Renal pelvis (tissue), 4 donors: ENCODE results near the gene COG7. TPM values are rescaled to one million over a fixed set of nuclear protein-coding genes. Genes with fewer than 3 reads are reported as not detected.

Experiments used
- DNase-seq: peaks from one replicate; pipeline ENCODE4 v3.0.0-alpha.2; 2013
- polyA plus RNA-seq, 3 donors: library from polyadenylated mRNA; unstranded; fragments of 120-200 nt; gene quantifications; one replicate each; pipeline ENCODE4 v1.2.1, GENCODE V29; 2013; ENCODE audit not compliant: insufficient read length in 3 of 3

Gene COG7
- polyA plus RNA-seq, 3 donors: 21.8 to 40.0 (median 35.0) TPM

DNA sequence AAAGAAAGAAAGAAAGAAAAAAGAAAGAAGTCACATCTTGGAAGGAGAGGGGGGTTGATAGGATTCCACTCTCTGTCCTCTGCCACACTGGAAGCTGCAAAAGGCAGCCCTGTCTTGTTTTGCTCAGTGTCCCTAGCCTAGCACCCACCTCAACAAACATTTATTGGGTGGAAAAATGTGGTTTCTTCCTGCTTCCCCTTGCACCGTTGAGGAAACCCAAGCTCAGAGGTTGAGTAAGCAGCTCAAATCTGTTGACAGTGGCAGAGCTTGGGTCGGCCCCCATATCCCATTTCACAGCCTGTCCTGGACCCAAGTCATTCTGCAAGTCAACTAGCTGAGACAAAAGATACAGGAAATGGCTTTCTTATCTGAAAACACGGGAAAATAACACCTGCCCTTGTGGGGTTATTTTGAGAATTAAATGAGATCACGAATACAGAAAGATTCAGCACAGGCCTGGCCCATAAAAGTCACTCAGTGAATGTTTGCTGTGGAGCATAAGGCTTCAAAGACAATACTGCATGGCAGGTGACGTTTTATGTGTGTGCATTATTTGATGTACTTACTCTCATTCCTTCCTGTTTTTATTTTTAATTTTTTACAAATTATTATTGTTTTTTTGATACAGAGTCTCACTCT lies 87.3 kb downstream of the COG7 start:
- DNase-seq: no peak

DNA sequence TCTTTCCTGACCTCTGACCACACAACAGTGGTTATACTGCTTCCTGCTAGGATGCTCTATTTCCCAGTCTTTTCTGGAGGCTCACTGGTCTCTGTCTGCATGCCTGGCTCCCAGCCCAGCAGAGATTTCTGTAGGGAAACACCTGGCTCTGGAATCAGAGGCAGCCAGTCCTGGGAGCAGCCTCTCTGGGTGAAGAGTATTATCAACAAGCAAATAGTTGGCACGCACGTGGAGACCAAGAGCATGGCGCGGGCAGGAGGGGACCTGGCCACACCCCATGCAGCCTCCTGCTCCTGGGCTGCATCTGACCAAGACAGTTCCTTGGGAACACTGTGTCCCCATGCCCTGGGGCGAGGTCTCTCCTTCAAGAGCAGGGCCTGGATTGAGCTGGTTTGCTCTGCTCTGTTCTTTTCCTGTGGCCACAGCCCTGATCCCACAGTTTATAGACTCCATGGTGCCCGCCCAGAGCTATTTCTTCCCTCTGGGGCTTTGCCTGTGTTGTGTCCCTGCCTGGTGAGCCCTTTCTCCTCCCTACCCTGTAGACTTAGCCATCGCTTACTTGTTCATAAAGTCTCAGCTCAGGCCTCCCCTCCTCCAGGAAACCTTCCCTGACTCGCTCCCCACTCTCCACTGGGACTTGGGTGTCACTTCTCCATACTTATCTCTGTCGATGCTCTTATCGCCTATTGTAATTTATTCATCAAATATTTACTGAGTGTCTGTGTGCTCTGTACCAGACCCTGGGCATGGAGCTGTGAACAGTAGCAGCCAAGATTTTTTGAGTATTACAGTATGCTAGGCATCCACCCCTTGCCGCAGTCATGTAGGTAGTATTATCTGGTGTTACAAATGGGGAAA lies 90.3 kb downstream of the COG7 start:
- DNase-seq: no peak

DNA sequence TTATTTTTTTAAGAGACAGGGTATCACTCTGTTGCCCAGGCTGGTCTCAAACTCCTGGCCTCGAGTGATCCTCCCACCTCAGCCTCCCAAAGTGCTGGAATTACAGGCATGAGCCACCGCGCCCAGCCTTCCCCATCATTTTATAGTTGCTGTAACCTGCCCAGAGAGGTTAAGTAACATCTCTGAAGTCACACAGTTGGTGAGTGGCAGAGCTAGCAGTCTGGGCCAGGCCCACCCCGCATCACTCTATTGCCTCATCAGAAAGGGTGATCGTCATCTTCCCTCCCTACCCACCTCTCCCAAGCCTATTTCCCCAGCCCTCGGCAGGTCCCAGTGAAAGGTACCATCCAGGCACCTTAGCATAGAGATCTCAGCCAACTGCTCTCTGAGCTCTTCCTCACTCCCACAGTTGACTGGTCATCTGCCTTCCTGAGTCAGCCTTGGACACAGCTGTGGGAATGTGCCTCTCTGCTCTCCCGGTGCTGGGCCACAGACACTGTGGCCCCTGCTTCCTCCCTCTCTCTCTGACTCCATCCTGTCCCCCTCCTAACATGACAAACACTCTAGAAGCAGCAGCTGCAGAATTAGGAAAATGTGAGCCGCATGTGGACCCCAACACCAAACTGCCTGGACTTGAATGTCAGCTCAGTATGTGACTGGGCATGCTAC lies 93.8 kb downstream of the COG7 start:
- DNase-seq: no peak

DNA sequence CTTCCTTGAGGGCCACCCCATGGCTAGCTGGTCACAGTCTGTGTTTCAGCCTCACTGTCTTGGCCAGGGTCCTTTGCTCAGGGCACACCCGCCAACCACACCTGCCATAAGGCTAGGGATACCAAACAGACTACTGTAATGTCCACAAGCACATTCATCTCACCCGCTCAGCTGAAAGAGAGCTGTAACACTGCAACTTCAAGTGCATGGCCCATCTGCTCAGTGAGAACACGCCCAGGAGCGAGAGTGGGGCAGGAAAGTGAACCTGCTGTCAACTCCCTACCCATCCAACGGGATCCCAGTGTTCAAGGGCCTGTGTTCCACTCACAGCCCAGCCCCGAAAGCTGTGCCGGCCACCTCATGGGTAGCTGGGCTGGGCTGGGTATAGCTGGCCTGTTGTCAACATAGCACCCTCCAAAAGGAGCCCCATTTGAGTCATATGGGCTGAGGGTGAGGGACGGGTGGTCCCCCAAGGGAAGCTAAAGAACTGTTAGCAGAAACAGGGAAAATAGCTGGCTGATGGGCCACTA lies 95.2 kb downstream of the COG7 start:
- no peak for DNase-seq

DNA sequence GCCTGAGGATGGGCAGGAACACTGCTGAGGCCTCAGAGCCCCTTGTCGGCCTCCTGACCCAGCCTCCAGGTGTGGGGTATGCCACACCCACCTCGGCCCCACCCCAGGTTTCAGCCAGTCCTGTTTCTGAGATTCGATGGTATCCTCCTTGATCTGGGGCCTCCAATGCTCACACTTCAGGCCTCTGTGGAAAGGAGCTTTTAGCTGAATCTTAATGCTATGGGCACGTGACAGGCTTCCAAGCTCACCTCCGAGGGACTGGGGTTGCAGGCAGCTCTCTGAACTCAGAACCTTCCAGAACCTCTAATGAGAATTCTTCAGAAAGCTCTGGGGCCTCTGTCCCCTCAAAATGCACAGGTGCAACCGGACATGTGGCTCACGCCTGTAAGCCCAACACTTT lies 96.0 kb downstream of the COG7 start:
- DNase-seq: no peak

DNA sequence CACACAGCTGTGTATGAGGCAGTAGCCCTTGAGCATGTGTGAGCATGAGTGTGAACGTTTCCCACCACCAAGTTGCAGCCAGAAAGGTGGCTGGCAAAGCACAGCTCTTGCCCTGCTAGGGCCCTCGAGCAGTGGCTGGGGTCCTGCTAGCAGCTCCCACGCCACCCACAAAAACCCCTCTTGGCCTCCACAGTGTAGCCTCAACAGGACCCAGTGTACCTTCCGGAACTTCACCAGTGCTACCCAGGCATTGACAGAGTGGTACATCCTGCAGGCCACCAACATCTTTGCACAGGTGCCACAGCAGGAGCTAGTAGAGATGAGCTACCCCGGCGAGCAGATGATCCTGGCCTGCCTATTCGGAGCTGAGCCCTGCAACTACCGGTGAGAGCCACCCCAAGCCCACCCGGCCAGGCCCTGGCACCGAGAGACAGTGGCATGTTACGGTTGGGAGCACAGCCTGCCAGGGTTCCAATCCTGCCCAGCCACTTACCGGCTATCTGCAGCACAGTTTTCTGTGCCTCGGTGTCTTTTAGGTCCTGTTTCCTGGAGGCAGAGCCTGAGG lies 97.8 kb downstream of the COG7 start:
- DNase-seq: no peak

DNA sequence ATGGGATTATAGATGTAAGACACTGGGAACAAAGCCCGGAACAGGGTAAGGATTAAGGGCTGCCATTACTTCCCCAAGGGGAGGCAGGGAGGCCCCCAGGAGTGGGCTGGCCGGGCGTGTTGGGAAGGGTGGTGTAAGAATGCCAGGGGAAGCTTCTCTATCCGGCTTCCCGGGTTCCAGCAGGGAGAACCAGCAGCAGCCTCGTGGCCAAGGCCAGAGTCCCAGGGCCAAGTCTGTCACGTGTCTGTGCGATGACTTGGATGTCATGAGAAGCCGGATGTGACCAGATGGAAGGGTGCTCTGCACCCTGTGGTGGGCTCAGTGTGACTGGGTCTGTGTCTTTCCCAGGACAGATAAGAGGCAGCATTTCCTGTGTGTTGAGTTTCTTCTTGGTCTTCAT lies 98.7 kb downstream of the COG7 start:
- DNase-seq: no peak

DNA sequence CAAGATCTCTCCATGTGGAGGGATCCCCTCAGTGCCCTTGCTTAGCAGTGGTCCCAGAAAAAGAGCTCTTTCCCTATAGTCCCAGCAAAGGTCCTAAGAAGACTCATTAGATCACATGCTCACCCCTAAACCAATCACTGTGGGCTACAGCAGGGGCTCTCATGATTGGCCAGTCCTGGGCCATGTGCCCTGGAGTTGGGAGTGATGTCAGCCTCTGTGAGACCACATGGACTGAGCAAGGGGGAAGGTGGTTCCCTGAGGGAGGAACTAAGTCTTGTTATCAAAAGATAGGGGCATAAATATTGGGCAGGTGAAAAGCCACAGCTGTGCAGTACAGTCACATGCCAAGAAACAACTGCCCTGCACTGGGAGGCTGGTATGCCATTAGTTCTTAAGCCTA lies 99.5 kb downstream of the COG7 start:
- no peak for DNase-seq

DNA sequence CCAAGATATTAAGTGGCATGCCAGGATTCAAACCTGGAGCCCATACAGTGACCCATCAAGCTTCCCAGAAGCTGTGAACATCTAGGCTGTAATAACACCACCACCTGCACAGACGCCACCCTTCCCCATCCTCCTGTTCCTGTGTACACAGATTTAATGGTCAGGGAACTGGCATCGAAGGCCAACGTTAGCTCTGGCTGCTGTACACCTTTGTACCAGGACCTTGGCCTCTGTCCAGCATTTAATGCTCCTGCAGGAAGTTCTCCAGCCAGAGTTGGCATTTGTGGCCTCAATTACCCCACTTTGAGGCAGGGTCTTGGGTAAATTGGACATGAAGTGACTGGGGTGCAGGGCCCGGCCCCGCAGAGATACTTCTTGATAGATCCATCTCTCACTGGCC lies 101.6 kb downstream of the COG7 start:
- DNase-seq: no peak

DNA sequence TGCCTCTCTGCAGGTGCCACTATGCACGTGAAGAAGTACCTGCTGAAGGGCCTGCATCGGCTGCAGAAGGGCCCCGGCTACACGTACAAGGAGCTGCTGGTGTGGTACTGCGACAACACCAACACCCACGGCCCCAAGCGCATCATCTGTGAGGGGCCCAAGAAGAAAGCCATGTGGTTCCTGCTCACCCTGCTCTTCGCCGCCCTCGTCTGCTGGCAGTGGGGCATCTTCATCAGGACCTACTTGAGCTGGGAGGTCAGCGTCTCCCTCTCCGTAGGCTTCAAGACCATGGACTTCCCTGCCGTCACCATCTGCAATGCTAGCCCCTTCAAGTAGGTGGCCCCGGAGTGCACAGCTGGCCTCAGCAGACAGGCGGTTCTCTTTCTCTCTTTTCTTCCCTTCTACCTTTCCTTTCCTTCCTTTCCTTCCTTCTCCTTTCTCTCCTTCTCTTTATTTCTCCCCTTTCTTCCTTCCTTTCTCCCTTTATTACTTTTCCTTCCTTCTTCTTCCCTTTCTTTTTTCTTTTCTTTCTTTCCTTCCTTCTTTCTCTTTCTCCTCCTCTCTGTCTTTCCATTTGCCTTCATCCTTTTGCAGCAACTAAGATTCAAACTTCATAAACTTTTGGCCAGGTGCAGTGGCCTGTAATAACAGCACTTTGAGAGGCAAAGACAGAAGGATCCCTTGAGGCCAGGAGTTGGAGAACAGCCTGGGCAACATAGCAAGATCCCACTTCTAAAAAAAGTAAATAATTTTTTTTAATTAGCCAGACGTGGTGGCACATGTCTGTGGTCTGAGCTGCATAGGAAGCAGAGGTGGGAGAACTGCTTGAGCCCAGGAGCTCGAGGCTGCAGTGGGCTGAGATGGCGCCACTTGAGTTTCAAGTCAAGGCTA lies 104.2 kb downstream of the COG7 start:
- no peak for DNase-seq

DNA sequence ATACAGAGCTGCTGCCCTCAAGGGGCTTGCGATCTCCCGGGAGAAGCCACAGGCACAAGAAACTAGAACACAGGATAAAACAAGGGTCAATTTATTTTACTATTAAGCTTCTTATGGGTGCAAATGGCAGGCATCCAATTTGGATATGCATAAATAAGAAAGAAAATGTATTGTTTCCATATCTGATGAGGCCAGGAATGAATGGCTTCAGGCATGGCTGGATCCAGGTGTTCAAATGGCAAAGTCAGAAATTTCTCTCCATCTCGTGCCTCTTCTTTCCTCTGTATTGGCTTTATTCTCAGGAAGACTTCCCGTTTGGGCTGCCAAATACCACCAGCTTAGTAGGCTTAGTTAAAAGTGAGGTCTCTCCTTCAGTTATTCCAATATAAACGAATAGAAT lies 107.8 kb downstream of the COG7 start:
- no peak for DNase-seq

DNA sequence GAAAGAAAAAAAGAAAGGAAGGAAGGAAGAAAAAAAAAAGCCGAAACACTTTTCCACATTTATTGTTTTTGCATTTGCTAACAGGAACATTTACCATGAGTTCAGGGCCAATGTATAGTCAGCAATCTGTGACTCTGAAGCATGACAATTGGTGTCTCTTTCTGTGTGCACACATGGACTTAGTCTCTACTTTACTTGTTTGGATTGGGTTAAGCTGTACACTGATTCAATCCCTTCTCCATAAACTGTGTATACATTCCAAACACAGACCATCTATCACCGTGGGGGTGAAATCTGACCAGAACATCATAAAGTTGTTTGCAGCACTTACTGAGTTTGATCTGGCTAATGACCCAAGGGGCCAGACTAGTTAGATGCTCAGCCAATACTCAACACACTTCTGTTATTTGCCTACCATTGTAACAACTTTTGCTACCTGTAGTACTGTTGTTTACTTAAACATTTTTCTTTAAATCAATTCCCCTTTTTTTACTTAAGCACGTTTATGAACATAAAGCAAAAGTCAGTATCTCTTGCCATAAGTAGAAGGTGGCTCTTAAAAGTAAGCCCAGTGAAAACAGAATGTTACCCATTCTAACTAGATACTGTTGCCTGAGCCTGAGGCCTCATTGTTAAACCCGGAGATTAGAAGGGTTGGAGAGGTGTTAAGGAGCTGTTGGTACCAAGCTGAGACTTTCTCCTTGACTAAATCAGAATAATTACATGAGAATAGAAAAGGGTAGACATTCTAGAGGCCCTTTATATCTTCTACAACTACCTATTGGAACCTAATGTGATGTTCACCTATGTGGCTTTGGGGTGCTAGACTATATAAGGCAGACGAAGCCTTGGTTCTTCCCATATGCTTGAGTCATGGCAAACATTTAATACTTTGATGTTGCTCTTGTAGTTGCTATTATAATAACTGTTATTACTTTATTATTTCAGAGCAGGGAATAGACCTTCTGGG lies 109.1 kb downstream of the COG7 start:
- DNase-seq: no peak

DNA sequence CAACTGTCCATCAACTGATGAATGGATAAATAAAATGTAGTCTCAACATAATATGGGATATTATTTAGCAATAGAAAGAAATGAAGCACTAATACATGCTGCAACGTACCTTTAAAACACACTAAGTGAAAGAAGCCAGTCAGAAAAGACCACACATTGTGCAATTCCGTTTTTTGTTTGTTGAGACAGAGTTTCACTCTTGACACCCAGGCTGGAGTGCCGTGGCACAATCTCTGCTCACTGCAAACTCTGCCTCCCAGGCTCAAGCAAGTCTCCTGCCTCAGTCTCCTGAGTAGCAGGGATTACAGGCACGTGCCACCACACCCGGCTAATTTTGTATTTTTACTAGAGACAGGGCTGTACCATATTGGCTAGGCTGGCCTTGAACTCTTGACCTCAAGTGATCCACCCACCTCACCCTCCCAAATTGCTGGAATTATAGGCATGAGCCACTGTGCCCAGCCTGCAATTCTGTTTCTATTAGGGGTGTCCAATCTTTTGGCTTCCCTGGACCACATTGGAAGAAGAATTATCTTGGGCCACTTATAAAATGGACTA lies 110.8 kb downstream of the COG7 start:
- DNase-seq: no peak

DNA sequence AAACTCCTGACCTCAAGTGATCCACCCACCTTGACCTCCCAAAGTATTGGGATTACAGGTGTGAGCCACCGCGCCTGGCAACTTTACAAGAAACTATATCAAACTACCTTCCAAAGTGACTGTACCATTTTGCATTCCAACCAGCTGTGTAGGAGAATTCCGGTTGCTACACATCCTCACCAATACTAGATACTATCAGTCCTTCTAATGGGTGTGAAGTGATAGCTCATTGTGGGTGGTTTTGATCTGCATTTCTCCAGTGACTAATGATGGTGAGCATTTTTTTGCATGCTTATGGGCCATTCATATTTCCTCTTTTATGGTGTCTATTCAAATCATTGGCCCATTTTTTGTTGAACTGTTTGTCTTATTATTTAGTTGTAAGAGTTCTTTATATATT lies 113.2 kb downstream of the COG7 start:
- no peak for DNase-seq

Other genes with a start within 250 kb of the COG7 start
- 10 to 100 TPM; 16.4 to 17.7 (median 17.2) TPM for gene SCNN1B, start 150.9 kb downstream of the COG7 start, polyA plus RNA-seq
- gene GGA2, start 57.3 kb upstream of the COG7 start, polyA plus RNA-seq: 100 to 1,000 TPM; 115 to 164 (median 156) TPM
- gene EARS2, start 104.2 kb upstream of the COG7 start, polyA plus RNA-seq: 10 to 100 TPM; 28.4 to 35.4 (median 33.4) TPM
- 10 to 100 TPM; 69.8 to 82.7 (median 77.6) TPM for gene UBFD1, start 104.5 kb upstream of the COG7 start, polyA plus RNA-seq
- gene NDUFAB1, start 143.1 kb upstream of the COG7 start, polyA plus RNA-seq: 100 to 1,000 TPM in 1 of 3 donors, 10 to 100 TPM in 2; 91.5 to 104 (median 96.1) TPM
- gene PALB2, start 188.1 kb upstream of the COG7 start, polyA plus RNA-seq: 10 to 100 TPM; 19.0 to 22.6 (median 20.0) TPM
- 10 to 100 TPM; 70.2 to 79.4 (median 72.5) TPM for gene DCTN5, start 188.3 kb upstream of the COG7 start, polyA plus RNA-seq
- 10 to 100 TPM; 31.7 to 36.4 (median 31.8) TPM for gene PLK1, start 225.7 kb upstream of the COG7 start, polyA plus RNA-seq